ENCODE data around the gene FCN3.
A peak's percentile ranks its signal among the peaks of the same experiment; 100 is the strongest.

The FCN3 gene

GRCh38 chr1:27341525-27342252 is 32.9 kb downstream of the FCN3 start, which contains the start of gene SYTL1:
TSS of gene SYTL1 (plus strand) at chr1:27342022. CDS start at chr1:27345335, 3,313 bp downstream.
- no peak for DNase-seq (ENCODE audit: low read depth)

- no peak for DNase-seq (ENCODE audit: low read depth)
Observed at GRCh38 chr1:27339213-27339612, 35.4 kb downstream of the FCN3 start.

DNA sequence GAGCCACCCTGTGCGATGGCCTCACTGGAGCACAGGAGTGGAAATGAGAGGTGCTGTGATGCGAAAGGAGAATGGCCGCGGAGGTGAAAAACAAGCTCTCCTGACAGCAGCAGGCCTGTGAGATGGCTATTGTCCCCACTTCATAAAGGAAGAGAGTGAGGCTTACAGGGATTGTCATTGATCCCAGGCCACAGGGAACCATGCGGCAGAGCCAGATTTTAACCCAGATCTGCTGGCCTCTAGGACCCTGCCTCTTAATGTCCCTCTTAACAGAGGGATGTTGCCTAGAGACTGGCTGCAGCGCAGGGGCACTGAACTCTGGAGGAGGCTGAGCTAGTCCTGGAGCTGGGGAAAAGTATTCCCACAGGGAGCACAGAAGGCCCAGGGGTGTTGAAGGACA is 35.9 kb downstream of the FCN3 start:
- no peak for DNase-seq (ENCODE audit: low read depth)

- DNase-seq (ENCODE audit: low read depth): no peak
Observed at GRCh38 chr1:27336756-27337155, 37.9 kb downstream of the FCN3 start.

DNA sequence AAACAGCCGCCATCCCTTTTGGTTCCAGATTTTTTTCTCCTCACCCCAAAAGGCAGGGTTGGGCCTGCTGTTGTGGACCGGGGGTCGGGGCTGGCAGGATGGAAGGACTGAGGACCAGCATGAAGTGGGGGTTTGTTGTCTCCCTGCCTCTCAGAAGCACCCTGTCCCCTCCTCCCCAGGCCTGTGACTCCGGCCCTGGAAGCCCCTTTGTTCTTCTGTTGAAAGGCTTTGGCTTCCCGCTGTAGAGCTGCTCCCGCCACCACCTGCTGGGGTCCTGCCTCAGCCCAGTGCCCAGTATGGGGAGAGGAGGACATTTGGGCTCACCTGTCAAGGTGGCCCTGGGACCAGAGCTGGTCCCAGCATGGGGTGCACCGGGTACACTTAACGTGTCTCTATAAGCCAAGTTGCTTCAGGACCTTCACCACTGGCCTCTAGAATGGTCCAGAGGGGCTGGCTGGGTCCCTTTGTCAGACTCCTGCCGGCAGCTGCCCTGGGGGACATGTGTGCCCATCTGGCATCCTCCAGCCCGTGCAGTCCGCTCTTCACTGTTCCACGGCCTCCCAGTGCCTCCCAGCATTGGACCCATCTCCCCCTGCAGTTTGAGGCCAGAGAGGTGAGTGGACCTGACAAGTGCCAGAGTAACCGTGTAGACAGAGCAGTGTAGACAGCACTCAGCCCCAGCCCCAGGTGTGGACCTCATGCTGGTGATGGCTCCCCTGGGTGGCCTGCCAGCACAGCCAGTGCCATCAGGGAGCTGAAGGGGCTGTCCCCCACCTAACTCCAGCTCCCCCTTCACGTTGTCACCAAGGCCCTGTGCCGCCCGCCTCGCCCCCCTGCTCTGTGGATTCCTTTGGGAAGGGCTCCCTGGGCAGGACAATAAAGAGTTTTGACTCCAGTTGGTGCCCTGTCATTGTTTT is 38.9 kb downstream of the FCN3 start:
- no peak for DNase-seq (ENCODE audit: low read depth)

GRCh38 chr1:27333717-27334279 is 40.8 kb downstream of the FCN3 start:
- DNase-seq (ENCODE audit: low read depth): no peak

DNA sequence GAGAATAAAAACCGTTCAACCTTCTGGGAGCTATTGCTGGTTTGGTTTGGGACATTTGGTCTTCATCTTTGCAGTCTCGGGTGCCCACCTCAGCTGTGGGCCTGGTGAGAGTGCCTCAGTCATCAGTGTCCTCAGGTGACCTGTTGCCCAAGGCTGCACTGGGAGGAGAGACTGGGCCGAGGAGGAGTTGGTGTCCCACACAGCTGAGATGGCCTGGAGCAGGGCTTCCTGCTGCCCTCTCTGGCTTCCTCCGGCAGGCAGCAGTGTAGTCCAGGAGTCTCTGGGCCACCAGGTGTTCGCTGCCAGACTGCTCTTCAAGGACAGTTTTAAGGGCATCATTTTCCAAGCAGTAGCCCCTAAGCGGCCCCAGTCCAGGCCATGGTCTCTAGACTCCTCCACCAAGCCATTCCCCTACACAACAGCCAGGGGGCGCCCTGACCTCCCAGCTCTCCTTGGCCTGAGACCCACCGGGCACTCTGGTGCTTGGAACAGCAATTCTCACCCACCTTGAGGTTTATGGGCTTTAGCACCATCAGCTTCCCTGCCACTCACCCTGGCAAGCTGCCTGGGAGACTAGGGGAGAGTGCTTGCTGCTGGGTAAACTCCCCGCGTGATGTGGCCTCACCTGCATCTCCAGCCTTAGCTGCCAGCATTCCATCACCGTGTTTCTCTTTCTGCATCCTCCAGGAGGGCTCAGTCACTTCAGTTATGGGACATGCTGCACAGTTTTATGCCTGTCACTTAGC is 41.9 kb downstream of the FCN3 start:
- no peak for DNase-seq (ENCODE audit: low read depth)

DNA sequence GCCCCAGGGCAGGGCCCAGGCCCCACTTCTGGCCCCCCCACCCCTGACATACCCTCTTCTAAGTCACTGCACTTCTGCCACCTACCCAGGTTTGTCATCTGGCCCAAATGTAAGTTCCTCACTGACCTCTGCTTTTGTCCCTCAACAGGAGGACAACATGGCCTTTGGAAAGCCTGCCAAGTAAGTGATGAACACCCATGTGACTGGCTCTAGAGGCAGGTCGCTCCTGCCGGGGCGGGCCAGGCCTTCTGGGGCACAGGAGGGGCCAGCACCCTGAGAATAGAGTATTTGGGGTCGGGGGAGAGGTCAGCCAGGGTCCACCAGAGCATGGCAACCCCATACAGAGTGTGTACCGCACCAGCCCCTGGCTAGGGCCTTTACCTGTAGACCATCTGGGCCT is 42.7 kb downstream of the FCN3 start:
- DNase-seq (ENCODE audit: low read depth): no peak

GRCh38 chr1:27331426-27331825 is 43.2 kb downstream of the FCN3 start:
- DNase-seq (ENCODE audit: low read depth): no peak

- no peak for DNase-seq (ENCODE audit: low read depth)
Observed at GRCh38 chr1:27330786-27331185, 43.8 kb downstream of the FCN3 start.

GRCh38 chr1:27327964-27328363 is 46.7 kb downstream of the FCN3 start:
- DNase-seq (ENCODE audit: low read depth): no peak

- no peak for DNase-seq (ENCODE audit: low read depth)
Observed at GRCh38 chr1:27325286-27325685, 49.3 kb downstream of the FCN3 start.

DNA sequence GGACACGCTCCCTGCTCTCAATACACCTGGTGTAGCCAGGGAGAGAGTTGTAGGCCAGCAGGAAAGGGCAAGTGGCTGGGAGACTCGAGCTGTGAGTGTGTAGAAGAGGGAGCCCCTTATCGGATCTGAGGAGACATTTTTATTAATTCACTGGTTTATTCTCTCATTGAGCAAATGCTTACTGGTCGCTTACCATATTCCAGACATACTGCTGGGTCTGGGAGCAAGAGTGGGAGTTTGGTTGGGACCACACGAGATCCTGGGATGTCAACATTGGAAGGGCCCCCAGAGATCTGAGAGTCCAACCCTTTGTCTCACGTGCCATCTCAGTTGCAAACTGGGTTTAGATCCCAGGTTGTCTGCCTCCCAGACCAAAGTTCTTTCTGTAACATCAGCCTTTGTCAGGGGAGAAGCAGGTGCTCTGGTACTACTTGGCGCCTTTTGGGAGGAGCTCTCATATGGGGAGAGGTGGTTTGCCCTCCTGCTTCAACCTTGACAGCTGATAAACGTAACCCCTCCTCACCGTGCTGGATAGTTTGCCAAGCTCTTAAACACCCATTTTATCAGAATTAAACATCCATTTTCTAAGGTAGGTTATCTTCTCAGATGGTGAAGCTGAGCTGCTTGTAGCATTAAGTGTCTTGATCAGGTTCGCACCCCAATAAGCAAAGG is 51.9 kb downstream of the FCN3 start:
- DNase-seq (ENCODE audit: low read depth): no peak

GRCh38 chr1:27321813-27322568 is 52.6 kb downstream of the FCN3 start, which contains the start of gene TMEM222:
TSS of gene TMEM222 (plus strand) at chr1:27322163. CDS start at chr1:27322198, 35 bp downstream.
- peak; percentile 96 for DNase-seq (ENCODE audit: low read depth)
